HL-60 (cell line): ENCODE measurements around the gene TSPO.

Experiments used
- DNase-seq, 2 experiments: peaks; one replicate each; pipeline ENCODE4 v3.0.0-alpha.2; 2010 to 2020; ENCODE audit warnings: low read depth in 1 of 2, low spot score in 1 of 2
- H3K27ac ChIP-seq: fragments of 250-450 bp; sonication (Bioruptor Pico); replicated peaks from 2 replicates; pipeline ENCODE4 v1.5.1; 2020; ENCODE audit warnings: mild to moderate bottlenecking, moderate library complexity
- H3K27me3 ChIP-seq: fragments of 250-450 bp; sonication (Bioruptor Pico); 2 replicates; pipeline ENCODE4 v1.5.1; 2021; ENCODE audit warnings: mild to moderate bottlenecking, moderate library complexity; ENCODE audit not compliant: insufficient read depth, poor library complexity, severe bottlenecking
- H3K4me3 ChIP-seq: replicated peaks from 2 replicates; pipeline ENCODE4 v1.5.1; 2011; ENCODE audit warnings: mild to moderate bottlenecking, control low read depth, low read length; ENCODE audit not compliant: insufficient read depth
- GABPA ChIP-seq: IDR thresholded peaks from 2 replicates; pipeline ENCODE4 v1.6.1; 2012; ENCODE audit warnings: low read depth
- POLR2AphosphoS5 ChIP-seq: IDR thresholded peaks from 2 replicates; pipeline ENCODE4 v1.6.1; 2012; ENCODE audit warnings: low read depth
- SPI1 ChIP-seq: IDR thresholded peaks from 2 replicates; pipeline ENCODE4 v1.6.1; 2012; ENCODE audit warnings: low read depth, mild to moderate bottlenecking, borderline replicate concordance
- TF ChIP-seq, protein P1 (sequence below): IDR thresholded peaks from one replicate; pipeline ENCODE4 v1.5.1; 2011; ENCODE audit warnings: low read length, control low read depth, inconsistent platforms; ENCODE audit not compliant: insufficient read depth
- TF ChIP-seq, protein P2 (sequence below): IDR thresholded peaks from 2 replicates; pipeline ENCODE4 v1.6.1; 2012; ENCODE audit warnings: low read depth; ENCODE audit not compliant: insufficient replicate concordance

The TSPO gene

DNA sequence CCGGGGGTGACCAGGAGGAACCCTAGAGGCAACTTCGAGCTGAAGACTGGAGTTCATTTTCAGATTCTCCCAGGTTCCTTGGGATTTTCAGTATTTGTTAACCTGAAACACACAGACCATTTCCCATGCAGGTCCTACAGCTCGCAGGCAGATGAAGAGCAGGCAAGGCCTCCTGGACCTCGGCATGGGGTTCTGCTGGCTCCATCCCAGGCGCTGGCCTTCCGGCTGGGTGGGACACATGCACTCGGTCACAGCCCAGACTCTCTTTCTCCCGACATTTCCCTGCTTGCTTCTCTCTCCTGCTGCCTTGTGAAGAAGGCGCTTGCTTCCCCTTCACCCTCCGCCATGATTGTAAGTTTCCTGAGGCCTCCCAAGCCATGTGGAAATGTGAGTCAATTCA, 51.0 kb downstream of the TSPO start:
- no peak for TF ChIP-seq POLR2AphosphoS5
- no peak for TF ChIP-seq GABPA
- TF ChIP-seq, protein P1, sequence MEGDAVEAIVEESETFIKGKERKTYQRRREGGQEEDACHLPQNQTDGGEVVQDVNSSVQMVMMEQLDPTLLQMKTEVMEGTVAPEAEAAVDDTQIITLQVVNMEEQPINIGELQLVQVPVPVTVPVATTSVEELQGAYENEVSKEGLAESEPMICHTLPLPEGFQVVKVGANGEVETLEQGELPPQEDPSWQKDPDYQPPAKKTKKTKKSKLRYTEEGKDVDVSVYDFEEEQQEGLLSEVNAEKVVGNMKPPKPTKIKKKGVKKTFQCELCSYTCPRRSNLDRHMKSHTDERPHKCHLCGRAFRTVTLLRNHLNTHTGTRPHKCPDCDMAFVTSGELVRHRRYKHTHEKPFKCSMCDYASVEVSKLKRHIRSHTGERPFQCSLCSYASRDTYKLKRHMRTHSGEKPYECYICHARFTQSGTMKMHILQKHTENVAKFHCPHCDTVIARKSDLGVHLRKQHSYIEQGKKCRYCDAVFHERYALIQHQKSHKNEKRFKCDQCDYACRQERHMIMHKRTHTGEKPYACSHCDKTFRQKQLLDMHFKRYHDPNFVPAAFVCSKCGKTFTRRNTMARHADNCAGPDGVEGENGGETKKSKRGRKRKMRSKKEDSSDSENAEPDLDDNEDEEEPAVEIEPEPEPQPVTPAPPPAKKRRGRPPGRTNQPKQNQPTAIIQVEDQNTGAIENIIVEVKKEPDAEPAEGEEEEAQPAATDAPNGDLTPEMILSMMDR, result no peak
- no peak for TF ChIP-seq SPI1
- TF ChIP-seq, protein P2, sequence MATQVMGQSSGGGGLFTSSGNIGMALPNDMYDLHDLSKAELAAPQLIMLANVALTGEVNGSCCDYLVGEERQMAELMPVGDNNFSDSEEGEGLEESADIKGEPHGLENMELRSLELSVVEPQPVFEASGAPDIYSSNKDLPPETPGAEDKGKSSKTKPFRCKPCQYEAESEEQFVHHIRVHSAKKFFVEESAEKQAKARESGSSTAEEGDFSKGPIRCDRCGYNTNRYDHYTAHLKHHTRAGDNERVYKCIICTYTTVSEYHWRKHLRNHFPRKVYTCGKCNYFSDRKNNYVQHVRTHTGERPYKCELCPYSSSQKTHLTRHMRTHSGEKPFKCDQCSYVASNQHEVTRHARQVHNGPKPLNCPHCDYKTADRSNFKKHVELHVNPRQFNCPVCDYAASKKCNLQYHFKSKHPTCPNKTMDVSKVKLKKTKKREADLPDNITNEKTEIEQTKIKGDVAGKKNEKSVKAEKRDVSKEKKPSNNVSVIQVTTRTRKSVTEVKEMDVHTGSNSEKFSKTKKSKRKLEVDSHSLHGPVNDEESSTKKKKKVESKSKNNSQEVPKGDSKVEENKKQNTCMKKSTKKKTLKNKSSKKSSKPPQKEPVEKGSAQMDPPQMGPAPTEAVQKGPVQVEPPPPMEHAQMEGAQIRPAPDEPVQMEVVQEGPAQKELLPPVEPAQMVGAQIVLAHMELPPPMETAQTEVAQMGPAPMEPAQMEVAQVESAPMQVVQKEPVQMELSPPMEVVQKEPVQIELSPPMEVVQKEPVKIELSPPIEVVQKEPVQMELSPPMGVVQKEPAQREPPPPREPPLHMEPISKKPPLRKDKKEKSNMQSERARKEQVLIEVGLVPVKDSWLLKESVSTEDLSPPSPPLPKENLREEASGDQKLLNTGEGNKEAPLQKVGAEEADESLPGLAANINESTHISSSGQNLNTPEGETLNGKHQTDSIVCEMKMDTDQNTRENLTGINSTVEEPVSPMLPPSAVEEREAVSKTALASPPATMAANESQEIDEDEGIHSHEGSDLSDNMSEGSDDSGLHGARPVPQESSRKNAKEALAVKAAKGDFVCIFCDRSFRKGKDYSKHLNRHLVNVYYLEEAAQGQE, result no peak
- no peaks in the 10 kb centered on the region for H3K27me3 ChIP-seq
- no peak overlapping the region for H3K4me3 ChIP-seq
- DNase-seq, result no peak
- no peak overlapping the region for H3K27ac ChIP-seq

DNA sequence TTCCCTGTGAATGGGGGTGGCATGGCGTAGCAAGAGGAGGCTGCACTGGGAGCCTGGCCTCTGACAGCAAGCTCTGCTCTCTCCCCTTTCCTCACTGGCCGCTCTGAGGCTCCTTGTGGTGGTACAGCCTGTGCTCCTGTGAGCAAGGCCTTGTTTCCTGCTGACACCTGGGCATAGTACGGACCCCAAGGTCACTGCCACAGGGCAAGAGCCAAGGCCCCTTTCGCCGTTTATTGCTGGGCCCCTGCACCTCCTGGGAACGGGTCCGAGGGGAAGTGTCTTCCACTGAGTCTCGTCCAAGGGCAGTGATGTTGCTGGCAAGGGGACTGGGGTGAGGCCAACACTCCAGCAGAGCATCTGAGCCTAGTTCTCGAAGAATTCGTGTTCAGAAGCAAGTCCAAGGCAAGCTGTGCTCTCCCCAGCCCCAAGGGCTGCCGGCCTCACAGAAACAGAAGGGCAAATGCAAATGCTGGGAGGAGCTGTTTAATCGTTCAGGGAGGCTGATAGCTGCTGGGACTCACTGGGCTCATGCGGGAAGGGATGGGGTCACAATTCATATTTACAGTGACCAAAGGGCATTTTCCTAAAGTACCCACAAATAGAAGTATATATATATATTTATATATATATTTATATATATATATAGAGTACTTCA, 51.5 kb downstream of the TSPO start:
- Histone ChIP-seq H3K27me3 (no peaks in the 10 kb centered on the region), H3K4me3 (no peak overlapping the region), H3K27ac (no peak overlapping the region)
- TF ChIP-seq POLR2AphosphoS5, result no peak
- no peak for TF ChIP-seq SPI1
- TF ChIP-seq GABPA, result no peak
- TF ChIP-seq, protein P1, result no peak
- TF ChIP-seq, protein P2, result no peak
- no peak for DNase-seq

DNA sequence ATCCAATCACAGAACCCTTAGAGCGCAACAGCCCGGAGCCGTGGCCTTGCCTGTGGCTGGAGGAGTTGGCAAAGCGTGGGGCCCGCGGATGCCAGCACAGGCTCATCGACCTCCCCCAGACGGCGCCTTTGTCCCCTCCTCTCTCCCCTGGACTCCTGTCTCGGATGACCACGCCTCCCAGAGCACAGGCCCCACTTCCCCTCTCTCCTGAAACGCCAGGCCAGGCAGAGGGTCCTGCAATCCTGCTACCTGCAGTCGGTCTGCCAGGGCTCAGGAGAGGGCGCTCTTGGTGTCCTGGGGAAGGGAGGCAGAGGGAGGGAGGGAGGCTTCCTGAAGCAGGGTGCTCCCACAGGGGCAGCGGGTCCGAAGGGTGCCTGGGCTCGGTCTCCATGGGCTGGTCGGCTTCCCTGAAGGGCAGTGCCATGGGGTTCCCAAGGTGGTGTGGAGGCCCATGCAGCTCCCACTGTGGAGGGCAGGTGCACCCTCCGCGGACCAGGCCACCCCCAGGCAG, 52.2 kb downstream of the TSPO start:
- H3K27me3 ChIP-seq, result no peaks in the 10 kb centered on the region
- H3K27ac ChIP-seq, result no peak overlapping the region
- no peak overlapping the region for H3K4me3 ChIP-seq
- no peak for DNase-seq
- no peak for TF ChIP-seq POLR2AphosphoS5

DNA sequence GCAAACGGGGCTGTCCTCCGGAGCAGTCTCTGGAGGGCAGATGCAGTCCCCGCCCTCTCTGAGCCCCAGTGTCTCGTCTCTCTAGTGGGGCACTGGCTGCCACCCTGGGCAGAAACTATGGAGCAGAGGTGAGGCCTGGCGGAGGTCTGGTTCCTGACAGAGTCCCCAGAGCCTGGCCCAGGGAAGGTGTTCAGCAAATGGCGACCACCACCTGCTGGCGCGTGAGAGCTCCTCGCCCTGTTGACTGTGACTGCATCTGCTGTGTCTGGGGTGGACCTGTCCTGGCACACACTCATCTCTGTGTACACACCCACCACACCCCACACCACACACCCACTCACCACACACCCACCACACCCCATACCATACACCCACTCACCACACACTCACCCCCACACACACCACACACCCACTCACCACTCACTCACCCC, 53.9 kb downstream of the TSPO start:
- H3K27me3 ChIP-seq, result no peaks in the 10 kb centered on the region
- TF ChIP-seq GABPA (no peak), SPI1 (no peak), POLR2AphosphoS5 (no peak)

More for the DNA sequence above, 53.9 kb downstream of the TSPO start:
- no peak for DNase-seq
- Histone ChIP-seq H3K4me3 (no peak overlapping the region), H3K27ac (no peak overlapping the region)
